Measurements from ENCODE around the gene TMIGD1.
A peak's percentile ranks its signal among the peaks of the same experiment; 100 is the strongest.

The TMIGD1 gene

DNA sequence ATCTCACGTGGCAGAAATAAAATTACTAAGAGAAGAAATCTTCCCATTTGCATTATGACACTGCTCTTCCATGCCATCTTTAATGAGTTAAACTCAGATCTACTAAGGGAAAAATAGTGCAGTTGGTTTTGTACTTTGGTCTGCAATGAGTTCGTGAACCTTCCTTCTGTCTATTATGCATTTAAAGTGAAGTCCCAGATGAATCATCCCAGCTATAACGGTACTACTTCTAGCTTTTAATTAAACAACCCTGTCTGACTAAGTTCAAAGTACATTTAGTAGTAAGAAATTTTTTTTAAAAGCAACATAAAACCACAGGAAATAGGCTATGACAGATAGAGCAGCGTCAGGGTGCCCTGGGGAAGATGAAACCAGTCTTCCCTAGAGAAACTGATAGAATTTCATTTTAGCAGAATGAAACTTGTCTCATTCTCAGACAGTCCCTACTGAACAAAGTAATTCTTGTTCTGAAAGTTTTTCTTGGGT, 1.8 kb downstream of the TMIGD1 start:
- DNase-seq (ENCODE audit: low spot score): no peak

DNA sequence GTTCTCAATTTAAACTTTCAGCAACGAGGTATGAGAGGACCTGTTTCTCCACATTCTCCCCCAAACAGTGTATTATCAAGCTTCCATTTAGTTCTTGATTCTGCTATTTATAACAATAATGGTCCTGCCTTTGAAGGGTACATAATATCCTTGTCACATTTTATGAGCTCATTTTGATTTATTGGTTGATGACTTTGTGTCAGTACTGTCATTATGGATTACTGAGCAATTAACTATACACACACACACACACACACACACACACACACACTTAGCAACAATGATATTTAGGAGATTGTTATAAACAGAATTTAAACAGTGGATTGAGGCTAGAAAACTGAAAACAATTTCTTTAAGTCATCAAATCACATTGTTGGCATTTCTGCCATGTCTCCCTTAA, 7.0 kb downstream of the TMIGD1 start:
- DNase-seq (ENCODE audit: low spot score): no peak

DNA sequence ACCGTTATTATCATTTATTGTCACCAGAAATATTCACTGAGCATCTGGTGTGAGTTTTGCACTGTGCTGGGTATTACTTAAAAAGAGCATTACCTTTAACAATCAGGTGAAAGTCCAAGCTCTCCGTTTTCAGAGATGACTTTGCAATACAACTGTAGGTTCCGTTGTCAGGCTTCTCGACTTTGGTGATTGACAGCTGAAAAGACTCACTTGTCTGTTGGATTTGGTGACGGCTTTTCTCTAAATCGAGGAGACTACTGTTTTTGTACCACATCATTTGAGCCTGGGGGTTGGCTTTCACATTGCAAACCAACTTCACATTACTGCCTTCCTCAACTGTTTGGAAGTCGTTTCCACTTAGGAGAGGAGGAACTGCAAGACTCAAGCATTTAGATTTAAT, 9.1 kb downstream of the TMIGD1 start:
- no peak for DNase-seq (ENCODE audit: low spot score)

DNA sequence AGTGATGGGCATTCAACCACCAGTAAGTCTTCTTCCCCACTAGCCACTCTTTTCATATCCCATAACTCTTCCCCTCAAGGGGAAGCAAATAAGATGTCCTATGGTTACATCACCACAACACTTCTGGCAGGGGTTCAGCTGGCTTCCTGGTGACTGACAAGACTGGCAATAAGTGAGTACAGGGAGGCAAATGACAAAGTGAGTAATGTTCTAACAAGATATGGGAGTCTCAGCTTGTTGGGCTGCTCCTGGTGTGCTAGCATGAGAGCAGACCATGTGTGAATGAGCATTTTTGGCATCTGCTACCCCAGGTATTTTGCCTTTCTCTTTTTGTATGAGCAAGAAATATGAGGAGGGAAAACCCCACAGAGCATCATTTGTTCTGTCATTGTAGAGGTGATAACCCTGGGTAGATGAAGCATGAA, 9.9 kb downstream of the TMIGD1 start:
- DNase-seq (ENCODE audit: low spot score): no peak

DNA sequence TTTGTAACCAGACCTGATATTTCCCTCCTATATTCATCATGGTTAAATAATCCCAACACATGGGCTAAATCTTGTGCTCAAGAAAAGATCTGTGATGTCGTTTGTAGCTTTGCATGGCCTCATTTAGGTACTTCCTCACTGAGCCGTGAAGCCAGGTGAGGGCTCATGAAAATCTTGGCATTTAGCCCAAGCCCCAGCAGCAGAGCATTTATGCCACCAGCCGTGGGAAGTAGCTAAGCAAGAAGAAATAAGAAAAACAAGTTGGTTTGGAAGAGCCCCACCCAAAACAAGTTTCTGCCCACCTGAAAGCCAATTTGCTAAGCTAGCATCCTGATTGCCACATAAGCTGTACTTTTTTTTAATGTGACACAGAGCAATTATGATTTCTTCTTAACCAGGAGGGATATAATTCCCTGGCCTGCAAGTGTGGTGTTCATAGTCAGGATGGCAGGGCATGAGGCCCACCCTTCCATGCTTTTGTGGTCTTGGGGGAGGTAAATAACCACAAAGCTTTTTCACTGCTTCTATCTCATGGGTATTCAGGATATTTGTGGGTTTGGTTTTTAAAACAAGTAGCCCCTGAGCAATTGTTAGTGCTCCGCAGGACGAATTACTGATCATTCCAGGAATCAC, 10.5 kb downstream of the TMIGD1 start:
- DNase-seq (ENCODE audit: low spot score): no peak

DNA sequence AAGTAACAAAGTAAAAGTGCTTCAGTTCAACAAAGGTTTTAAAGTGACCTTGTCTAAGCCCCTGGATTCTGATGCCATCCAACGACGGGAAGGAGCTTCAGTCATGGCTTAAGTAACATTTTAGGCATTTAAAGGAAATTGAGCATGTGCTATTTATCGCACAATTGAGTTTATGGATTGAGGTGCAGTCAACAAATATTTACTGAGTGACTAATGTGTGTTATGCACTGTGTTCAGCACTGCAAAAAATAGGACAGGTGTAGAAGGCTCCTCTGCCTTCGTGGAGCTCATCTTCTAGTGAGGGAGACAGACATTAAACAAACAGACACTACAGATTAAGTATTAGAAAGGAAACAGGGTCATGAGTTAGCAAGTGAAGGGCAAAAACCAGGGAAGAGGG, 12.5 kb downstream of the TMIGD1 start:
- DNase-seq (ENCODE audit: low spot score): no peak

DNA sequence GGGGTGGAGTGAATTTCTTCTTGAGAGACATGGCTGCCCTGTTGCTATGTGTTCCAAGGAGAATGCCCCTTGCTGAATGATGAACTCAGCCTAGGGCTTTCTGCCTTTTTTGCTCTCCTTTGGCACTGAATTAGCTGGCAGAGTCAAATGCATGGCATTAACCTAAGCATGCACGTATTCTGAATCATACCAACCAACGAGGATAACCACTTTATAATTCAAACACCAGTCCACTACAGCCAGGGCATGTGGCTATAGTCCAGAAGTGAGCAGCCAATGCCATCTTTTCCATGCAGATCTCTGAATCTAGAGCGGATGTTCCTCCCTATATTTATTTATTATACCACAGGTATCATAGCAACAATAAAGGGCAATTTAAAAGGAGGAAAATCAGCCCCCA, 15.7 kb downstream of the TMIGD1 start:
- DNase-seq (ENCODE audit: low spot score): no peak

DNA sequence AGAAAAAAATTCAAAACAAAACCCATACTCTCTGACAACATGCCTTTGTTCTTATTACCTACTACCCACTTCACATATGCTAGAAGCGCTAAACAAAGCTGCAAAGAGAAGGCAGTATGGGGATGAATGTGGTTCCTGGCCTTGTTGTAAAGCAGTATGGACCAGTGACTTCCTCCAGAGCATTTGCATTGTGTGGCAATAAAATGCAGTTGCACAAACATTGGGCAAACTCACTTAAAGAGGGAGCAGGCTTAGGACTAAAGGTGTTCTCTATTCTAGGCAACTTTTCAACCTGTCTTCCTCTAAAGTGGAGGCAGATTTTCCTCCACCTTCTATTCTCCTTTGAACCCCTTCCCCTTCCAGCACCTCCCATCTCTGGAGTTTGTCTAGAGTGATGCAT, 17.1 kb downstream of the TMIGD1 start:
- no peak for DNase-seq (ENCODE audit: low spot score)

DNA sequence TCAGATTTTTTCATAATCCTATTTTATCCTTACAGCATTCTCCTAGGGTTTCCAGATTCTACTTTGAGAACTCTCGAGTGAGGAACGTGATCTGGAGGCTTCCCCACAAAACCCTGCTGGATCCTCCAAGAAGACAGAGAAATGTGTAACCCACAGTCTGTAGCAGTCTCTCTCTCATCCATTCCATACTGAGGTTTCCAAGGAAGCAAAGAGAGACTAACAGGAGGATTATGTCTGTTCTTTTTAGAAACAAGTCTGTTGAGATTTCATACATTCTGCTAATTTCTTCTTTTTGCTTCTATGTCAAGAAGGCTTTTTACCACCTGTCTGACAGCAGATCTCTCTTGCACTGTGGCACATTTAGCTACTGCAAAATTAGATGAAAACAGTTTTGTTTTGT, 18.8 kb downstream of the TMIGD1 start:
- no peak for DNase-seq (ENCODE audit: low spot score)

DNA sequence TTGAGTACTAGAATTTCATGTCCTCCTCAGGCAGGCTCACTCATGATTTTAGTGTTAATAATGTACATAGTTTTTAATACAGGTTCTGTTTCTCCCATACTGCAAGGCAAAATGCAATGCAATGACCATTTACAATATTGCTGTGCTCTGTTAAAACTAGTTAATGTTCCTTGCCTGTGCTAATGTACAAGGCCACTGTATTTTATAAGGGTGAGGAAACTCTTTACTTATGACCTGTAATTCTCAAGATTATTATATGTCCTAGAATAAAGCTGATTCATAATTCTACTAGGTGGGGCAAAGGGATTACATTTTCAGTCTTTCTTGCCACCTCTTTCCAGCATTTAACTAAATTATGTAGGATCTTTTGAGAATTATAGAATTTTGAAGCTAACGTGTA, 19.4 kb downstream of the TMIGD1 start:
- no peak for DNase-seq (ENCODE audit: low spot score)

DNA sequence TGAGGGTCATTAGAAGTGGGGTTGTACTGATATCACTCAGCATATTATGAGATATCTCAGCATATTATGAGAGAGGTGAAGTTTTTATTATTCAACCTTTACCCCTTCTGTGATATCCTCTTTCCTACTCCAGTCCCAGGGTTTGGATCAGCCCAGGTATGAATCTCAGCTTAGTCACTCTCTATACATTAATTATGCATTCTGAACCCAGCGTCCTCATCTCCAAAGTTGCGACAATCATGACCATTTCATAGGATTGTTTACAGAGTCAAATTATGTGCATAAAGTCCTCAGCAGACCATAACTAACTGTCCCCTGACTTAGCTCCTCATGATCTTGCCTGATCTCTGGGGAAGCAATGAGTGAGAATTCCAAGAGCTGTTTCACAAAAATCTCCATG, 21.6 kb downstream of the TMIGD1 start:
- no peak for DNase-seq (ENCODE audit: low spot score)

DNA sequence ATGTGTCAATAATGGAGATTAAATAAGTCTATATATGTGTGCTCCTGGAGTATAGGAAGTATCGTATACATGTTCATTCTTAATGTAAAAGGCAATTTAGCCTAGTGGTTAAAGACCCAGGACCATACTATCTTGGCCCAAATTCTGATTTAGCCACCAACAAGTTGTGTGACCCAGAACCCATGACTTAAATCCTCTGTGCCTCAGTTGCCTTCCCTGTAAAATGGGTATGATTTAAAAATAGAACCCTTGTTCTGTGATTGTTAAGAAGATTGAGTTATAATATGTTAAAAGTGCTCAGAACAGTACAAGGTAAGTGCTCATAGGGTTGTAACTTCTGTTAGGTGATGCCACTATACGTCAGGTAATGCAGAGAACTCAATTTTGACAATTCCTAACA, 23.3 kb downstream of the TMIGD1 start:
- no peak for DNase-seq (ENCODE audit: low spot score)

DNA sequence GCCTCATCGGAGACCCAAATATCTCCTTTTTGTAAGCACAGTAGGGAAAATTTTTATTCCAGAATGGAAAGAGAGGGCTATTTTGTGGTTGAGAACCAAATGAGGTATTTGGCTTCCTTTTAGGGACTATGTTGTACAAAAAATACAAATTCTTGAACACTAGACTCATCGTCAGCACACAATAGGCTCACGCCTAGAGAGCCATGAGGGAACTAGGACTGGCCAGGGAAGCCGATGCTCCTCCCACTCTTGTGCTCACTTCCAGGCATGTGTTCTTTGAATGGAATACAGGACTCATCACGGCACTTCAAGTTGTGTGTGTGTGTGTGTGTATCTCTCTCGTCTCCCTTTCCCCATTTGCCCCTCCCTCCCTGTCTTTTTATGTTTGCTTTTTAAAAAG, 24.3 kb downstream of the TMIGD1 start:
- no peak for DNase-seq (ENCODE audit: low spot score)

DNA sequence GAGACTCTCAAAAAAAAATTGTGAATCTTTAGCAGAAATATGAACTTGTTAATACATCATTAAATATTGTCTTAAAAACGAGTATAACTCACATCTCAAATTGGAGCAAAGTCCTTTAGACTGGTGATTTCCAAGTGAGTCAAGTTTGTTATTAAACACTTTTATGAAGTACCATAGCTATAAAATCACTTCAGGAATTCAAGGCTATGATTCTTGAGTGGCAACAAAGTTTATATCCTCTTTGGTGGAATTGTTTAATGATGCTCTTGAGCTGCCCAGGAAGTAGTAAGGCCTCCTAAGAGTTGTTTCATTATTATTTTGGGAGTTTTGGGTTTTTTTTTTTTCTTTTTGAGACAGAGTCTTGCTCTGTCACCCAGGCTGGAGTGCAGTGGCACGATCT, 25.5 kb downstream of the TMIGD1 start:
- no peak for DNase-seq (ENCODE audit: low spot score)

DNA sequence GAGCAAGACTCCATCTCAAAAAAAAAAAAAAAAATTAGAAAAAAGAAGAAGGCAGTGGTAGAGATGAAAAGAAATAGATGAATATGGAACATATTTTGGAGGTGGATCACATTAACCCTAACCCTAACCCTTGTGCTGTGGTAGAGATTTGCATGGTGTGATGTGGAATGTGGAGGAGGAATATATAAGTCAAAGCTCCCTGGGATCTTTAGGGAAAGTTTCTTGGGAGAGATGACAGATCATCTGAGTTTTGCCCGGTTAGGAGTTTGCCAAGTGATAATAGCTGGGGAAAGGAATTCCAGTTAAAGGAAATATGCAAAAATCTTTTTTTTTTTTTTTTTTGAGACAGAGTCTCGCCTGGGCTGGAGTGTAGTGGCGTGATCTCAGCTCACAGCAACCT, 29.1 kb downstream of the TMIGD1 start:
- DNase-seq (ENCODE audit: low spot score): no peak

DNA sequence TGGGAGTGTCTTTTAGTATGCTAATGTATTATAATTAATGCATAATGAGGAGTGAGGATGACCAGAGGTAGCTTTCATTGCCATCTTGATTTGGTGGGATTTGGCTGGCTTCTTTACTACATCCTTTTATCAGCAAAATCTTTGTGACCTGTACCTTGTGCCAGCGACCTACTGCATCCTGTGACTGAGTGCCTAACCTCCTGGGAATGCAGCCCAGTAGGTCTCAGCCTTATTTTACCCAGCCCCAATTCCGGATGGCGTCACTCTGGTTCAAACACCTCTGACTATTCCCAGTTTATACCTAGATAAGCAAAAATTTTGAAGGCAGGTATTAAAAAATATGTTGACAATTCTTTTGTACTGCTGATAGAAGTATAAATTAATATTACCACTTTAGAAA, 31.6 kb downstream of the TMIGD1 start:
- DNase-seq (ENCODE audit: low spot score): no peak

DNA sequence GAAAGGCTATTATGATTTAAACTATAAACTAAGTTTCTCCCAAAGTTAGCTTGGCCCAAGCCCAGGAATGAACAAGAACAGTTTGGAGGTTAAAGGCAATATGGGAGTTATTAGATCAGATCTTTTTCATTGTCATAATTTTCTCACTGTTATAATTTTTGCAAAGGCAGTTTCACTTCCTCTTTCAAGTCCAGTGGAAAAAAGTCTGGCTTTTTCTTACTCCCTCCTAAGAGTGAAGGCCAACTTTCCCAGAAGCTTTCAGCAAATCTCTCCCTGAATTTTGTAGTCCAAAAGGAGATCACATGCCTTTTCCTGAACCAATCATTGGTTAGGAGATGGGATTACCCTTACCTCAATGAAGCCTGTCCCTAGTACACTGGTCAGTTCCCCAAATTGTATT, 33.0 kb downstream of the TMIGD1 start:
- DNase-seq (ENCODE audit: low spot score): no peak

DNA sequence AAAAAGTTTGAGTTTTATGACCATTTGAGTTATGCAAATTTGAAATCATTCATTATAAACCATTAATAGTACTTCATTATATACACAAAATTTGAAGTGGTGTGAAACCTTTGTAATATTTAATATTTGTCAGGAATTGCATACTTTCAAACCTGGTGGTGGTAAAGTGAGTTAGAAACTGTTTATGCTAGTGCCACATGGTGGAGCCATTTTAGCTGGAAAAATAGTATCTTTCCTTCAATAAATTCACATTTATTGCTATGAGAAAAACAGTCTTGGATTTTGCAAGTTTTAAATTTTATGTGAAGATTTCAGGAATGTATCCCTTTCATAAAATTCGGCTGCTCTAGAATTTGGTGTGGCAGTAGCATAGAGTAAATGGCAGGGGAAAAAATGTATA, 34.9 kb downstream of the TMIGD1 start:
- no peak for DNase-seq (ENCODE audit: low spot score)

DNA sequence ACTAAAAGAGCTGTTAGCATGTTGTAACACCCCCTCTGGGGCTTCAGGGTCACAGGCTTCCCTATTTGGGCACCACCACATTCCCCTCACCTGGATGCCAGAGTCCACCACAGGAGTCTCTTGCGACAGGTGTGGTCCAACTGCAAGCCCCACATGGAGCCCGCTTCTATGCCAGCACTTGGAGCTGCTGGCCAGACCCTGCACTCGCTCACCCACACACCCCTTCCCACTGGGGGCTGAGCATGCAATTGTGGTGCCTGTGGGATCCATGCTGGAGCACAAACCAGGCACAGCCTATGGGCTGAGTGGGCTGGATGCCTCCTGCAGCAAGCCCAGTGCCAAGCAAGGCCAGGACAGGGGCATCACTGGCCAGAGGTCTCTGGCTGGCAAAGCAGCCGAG, 36.1 kb downstream of the TMIGD1 start:
- DNase-seq (ENCODE audit: low spot score): no peak

DNA sequence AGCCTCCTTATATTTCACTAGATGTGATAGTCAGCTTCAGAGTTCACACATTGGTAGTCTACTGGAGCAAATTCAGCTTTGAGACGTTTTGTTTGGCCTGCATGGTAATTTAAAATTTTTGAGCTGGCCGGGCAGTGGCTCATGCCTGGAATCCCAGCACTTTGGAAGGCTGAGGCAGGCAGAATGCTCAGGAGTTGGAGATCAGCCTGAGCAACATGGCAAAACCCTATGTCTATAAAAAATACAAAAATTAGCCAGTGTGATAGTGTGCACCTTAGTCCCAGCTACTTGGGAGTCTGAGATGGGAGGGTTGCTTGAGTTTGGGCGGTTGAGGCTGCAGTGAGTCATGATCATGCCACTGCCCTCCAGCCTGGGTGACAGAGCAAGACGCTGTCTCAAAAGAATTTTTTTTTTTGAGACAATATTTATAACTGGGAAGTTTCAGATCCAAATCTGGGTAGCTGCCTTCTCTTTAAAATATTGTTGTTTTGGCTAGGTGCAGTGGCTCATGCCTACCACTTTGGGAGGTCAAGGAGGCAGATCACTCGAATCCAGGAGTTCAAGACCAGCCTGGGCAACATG, 37.3 kb downstream of the TMIGD1 start:
- DNase-seq (ENCODE audit: low spot score): no peak

DNA sequence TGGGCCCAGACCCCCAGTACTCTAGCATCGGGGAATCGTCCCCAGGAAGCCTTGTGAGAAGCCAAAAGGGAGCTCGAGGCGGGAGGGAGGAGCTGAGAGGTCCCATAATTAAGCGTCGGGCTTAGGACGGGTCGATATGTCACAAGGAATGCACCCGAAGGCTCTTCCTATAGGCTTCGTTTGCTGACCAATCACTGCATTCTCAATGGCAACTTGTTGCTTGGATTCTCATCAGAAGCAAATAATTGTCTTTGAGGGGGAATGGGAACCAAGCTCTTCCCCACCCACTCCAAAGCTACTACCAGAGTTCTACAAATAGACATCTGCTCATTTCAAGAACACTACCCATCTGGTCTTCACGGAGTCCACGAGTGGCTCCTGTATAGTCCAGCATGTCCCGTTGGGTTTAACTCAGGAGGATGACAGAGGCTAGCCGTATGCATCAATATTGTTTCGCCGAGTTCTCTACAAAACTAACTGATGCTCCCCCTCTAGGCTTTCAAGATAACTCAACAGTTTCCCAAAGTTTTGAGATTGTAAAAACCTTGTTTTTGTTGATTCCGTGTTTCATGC, 41.5 kb downstream of the TMIGD1 start:
- peak; percentile 78 for DNase-seq (ENCODE audit: low spot score)

DNA sequence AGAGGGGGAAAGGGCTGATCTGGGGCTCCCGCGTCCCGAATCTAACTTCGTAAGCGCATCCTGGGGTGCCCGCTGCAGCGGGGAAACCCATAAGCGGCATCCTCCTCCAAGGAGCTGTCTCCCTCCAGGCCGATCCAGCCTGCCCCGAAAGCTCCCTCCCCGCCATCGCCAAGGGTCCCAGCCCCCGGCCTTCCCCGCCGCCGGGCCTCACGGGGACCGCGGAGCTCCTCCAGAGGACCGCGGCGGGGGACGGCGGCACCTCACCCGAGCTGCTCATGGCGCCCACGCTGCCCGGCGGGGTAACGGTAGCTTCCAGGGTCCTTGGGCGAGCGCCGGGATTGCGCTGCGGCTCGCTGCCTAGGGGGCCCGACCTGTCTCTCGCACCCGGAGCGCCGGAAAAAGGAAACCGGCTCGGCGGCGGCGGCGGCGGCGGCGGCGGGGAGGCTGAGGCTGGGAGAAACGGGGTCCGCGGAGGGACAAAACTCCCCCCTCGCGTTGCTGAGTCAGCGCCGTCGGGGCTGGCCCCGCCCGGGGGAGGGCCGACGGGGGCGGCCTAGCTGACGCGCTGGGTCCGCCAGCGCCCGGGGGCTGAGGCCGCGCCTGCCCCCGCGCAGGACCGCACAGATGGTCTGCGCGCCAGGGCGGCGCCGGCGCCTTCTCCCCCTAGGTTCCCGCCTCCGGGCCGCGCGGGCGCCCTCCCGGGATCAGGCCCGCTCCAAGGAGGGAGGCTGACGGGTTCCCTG, 42.1 kb downstream of the TMIGD1 start, which contains the start of gene BLMH:
TSS of gene BLMH (minus strand) at position 402 of the 743 bp plus-strand sequence. CDS start at position 277, 125 bp downstream.
- DNase-seq (ENCODE audit: low spot score): peak; percentile 96

Measured in iPS-NIHi11 (cell line).